ENCODE data around the gene ELAVL3. TPM values are rescaled to one million over a fixed set of nuclear protein-coding genes. Genes with fewer than 3 reads are reported as not detected.
"Not testable (repeated sequence)": the region's sequence is repeated elsewhere in the genome, so short reads cannot be mapped to it uniquely, and the experiment has no call there.

The ELAVL3 gene
- total RNA-seq, 8 experiments from 2014 or later, result 0.22 to 95.6 (median 47.7) TPM

DNA sequence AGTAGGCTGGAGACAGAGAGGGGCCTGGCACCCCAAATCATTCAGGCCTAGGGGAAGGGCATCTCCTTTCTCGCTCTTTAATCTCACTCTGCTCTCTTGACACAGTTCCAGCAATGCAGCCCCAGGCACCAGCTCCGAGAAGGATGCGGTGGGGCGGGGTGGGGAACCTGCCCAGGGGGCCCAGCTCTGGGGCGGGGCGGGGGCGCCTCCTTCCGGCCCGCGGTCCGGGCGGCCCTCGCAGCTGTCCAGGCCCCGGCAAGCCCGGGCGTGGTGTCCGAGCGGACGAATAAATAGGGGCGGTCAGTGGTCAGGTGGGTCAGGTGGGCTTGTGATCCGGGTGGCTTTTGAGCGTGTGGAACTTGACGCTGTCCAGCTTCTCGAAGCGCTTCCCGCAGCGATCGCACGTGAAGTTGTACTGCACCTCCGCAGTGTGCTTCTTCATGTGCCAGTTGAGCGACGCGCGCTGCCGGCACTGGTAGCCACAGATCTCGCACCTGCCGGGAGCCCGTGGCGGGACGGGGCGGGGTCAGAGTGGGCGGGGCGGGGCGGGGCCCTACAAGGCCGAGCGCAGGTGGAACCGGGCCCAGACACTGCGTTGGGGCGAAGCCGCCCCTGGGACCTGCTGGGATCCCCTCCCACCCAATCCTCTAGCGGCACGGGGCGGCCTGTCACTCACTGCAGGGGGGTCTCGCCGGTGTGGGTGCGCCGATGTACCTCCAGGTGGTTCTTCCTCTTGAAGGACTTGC is 2.7 kb upstream of the ELAVL3 start:
- Histone ChIP-seq H3K4me1 (replicated peaks in 1 of 2) (peaks cover 0 to 9% of the 10 kb centered on the region in 2 donors), H3K4me3 (no peak overlapping the region), H3K27ac (no peak overlapping the region)
- WGBS, 10 experiments, result 80 to 100% (median 97%) methylated on average over 1 to 16 of the region's 57 CpGs; no CpG with 5 or more reads in 7 of the 10 experiments
- in situ Hi-C loops (cut with MboI; ENCODE audit: low pct_unique_long_range_greater_than_20kb in 2 of 9, low sequenced_read_pairs in 9 of 9, unreplicated experiment in 9 of 9), result loop anchor here in 3 of 9 experiments (25.0 kb wide), 1 partner anchor 196 kb away; the partner anchor contains the start of gene TSPAN16 (in 3 of the 3)
- no peak for ATAC-seq (replicated peaks in 6 of 8)

DNA sequence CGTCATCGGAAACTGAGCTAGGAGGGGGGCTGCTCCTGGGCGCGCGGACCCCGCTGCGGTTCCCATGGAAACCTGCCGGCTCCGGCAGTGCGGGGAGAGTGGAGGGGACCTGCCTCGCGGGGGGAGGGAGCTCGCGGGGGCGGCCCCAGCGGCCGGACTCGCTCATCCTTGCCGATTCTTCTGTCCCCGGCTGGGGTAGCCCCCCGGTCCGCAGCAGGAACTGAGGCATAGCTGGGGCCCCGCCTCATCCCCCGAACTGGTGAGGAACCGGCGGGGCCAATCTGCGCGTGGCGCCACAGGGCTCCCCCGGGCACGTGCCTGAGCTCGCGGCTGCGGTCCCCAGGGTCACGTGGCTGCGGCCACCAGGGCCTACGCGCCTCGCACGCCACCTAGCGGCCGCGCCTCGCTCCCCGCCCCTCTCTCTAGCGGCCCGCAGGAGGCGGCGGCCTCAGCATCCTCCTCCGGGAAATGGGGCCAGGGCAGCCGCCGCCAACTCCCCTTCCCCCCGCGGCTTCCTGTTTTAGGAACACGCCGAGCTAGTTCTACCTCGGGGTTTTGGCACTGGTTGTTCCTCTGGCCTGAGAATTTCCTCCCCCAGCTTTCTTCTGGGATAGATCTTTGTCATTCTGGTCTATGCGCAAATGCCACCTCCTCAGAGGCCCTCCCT is 1.7 kb upstream of the ELAVL3 start:
- in situ Hi-C loops (cut with MboI; ENCODE audit: low pct_unique_long_range_greater_than_20kb in 2 of 9, low sequenced_read_pairs in 9 of 9, unreplicated experiment in 9 of 9), result loop anchor here in 3 of 9 experiments (25.0 kb wide), 1 partner anchor 195 kb away; the partner anchor contains the start of gene TSPAN16 (in 3 of the 3)
- Histone ChIP-seq H3K27ac (peak overlapping the region; percentile 76 to 79), H3K4me1 (replicated peaks in 1 of 2) (peaks cover 0 to 10% of the 10 kb centered on the region in 2 donors), H3K4me3 (peak overlapping the region; percentile 35 to 98 (median 75))
- peak; percentile 34 to 81 (median 49) for ATAC-seq (replicated peaks in 6 of 8)
- WGBS, 10 experiments, result 0 to 40% (median 0%) methylated on average over 2 to 3 of the region's 58 CpGs; no CpG with 5 or more reads in 7 of the 10 experiments

GRCh38 chr19:11481534-11482383 is 913 bp upstream of the ELAVL3 start:
- H3K27ac ChIP-seq, result peak overlapping the region; percentile 76 to 79
- peaks cover 0 to 10% of the 10 kb centered on the region in 2 donors for H3K4me1 ChIP-seq (replicated peaks in 1 of 2)
- ATAC-seq (replicated peaks in 6 of 8), result peak; percentile 71 to 90 (median 78)
- H3K4me3 ChIP-seq, result peak overlapping the region; percentile 35 to 98 (median 75)
- in situ Hi-C loops (cut with MboI; ENCODE audit: low pct_unique_long_range_greater_than_20kb in 2 of 9, low sequenced_read_pairs in 9 of 9, unreplicated experiment in 9 of 9), result loop anchor here in 3 of 9 experiments (25.0 kb wide), 1 partner anchor 194 kb away; the partner anchor contains the start of gene TSPAN16 (in 3 of the 3)
- WGBS, 10 experiments, result 0 to 65% (median 27%) methylated on average over 1 to 9 of the region's 50 CpGs; no CpG with 5 or more reads in 3 of the 10 experiments

GRCh38 chr19:11479898-11480714 is 740 bp downstream of the ELAVL3 start:
- H3K4me3 ChIP-seq, result peak overlapping the region; percentile 75 to 98 (median 84)
- peak overlapping the region; percentile 86 to 93 for H3K27ac ChIP-seq
- in situ Hi-C loops (cut with MboI; ENCODE audit: low pct_unique_long_range_greater_than_20kb in 2 of 9, low sequenced_read_pairs in 9 of 9, unreplicated experiment in 9 of 9), result loop anchor here in 3 of 9 experiments (25.0 kb wide), 1 partner anchor 193 kb away; the partner anchor contains the start of gene TSPAN16 (in 3 of the 3)
- 0% methylated on average over 2 to 3 of the region's 86 CpGs; no CpG with 5 or more reads in 8 of the 10 experiments for WGBS, 10 experiments
- peaks cover 0 to 10% of the 10 kb centered on the region in 2 donors for H3K4me1 ChIP-seq (replicated peaks in 1 of 2)
- ATAC-seq (replicated peaks in 6 of 8), result peak in 5 of 8 experiments; percentile 0 to 2 (median 1)

DNA sequence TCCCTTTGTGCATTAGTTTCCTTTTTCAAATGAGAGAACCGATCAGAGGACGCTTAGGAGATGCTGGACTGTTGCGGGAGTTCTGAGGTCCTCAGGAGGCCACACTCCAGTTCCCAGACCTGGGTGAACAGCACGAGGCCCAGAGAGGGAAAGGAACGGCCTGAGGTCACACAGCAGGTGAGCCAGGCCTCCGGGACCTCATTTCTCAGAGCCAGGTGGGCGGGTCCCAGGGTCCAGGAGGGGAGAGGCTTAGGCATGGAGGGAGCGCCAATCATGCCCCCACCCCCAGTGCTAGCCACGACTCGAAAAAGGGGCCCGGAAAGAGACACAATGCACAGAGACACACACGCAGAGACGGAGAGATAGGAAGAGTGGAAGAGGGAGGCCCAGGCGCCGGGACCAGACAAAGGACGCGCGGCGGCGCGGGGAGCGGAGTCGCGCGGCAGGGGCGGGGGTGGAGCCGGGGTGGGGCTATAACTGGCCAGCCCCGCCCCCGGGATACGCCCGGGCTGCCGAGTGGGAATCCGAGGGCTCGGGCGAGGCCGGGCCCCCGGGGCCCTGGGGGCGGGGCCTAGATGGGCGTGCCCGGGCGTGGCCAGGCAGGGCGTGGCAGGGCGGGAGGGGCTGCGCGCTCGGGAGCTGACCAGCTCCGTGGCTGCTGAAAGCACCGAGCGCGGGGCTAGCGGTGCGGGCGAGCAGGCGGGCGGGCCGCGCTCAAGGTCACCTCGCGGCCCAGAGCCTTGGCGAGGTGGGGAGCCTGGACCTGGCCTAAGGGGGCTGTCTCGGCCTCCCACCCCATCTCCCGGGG is 1.6 kb downstream of the ELAVL3 start:
- peaks cover 0 to 10% of the 10 kb centered on the region in 2 donors for H3K4me1 ChIP-seq (replicated peaks in 1 of 2)
- in situ Hi-C loops (cut with MboI; ENCODE audit: low pct_unique_long_range_greater_than_20kb in 2 of 9, low sequenced_read_pairs in 9 of 9, unreplicated experiment in 9 of 9), result loop anchor here in 3 of 9 experiments (25.0 kb wide), 1 partner anchor 192 kb away; the partner anchor contains the start of gene TSPAN16 (in 3 of the 3)
- 30 to 80% methylated on average over 1 to 8 of the region's 62 CpGs; no CpG with 5 or more reads in 8 of the 10 experiments for WGBS, 10 experiments
- H3K27ac ChIP-seq, result peak overlapping the region; percentile 86 to 93
- ATAC-seq (replicated peaks in 6 of 8), result peak in 5 of 8 experiments; percentile 30 to 44 (median 43)
- peak overlapping the region; percentile 75 to 98 (median 84) for H3K4me3 ChIP-seq

- 69 to 100% (median 80%) methylated on average over 1 to 7 of the region's 19 CpGs; no CpG with 5 or more reads in 5 of the 10 experiments for WGBS, 10 experiments
- peak overlapping the region; percentile 86 to 93 for H3K27ac ChIP-seq
Observed at GRCh38 chr19:11478167-11479089, 2.4 kb downstream of the ELAVL3 start.

DNA sequence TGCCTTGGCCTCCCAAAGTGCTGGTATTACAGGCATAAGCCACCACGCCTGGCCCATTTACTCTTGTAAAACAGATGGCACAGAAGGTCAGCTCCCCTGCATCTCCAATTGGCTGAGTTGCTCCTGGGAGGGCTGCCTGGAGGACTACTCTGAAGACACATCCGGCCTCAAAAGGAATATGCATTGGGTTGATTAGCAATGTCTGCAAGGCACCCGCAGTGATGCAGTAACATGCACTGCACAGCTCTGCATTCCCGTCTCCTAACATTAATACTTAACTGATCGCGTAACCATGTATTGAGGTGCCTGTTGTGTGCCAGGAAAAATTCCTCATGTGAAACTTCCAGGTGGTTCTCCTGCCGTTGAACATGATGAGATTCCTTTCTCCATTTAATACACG is 5.0 kb downstream of the ELAVL3 start:
- 0 to 100% (median 80%) methylated on average over 1 to 8 of the region's 8 CpGs; no CpG with 5 or more reads in 2 of the 10 experiments for WGBS, 10 experiments
- H3K27ac ChIP-seq, result no peak overlapping the region
- H3K4me3 ChIP-seq, result no peak overlapping the region
- peaks cover 0 to 8% of the 10 kb centered on the region in 2 donors for H3K4me1 ChIP-seq (replicated peaks in 1 of 2)
- in situ Hi-C loops (cut with MboI; ENCODE audit: low pct_unique_long_range_greater_than_20kb in 2 of 9, low sequenced_read_pairs in 9 of 9, unreplicated experiment in 9 of 9), result loop anchor here in 3 of 9 experiments (25.0 kb wide), 1 partner anchor 189 kb away; the partner anchor contains the start of gene TSPAN16 (in 3 of the 3)
- ATAC-seq (replicated peaks in 6 of 8), result peak in 1 of 8 experiments; percentile 14

More at GRCh38 chr19:11478167-11479089, 2.4 kb downstream of the ELAVL3 start:
- ATAC-seq (replicated peaks in 6 of 8), result no peak
- peaks cover 0 to 10% of the 10 kb centered on the region in 2 donors for H3K4me1 ChIP-seq (replicated peaks in 1 of 2)
- peak overlapping the region; percentile 75 to 98 (median 84) for H3K4me3 ChIP-seq
- in situ Hi-C loops (cut with MboI; ENCODE audit: low pct_unique_long_range_greater_than_20kb in 2 of 9, low sequenced_read_pairs in 9 of 9, unreplicated experiment in 9 of 9), result loop anchor here in 3 of 9 experiments (25.0 kb wide), 1 partner anchor 191 kb away; the partner anchor contains the start of gene TSPAN16 (in 3 of the 3)

- H3K27ac ChIP-seq; ATAC-seq (replicated peaks in 6 of 8); H3K4me3 ChIP-seq; H3K4me1 ChIP-seq (replicated peaks in 1 of 2): not testable (repeated sequence)
- WGBS, 10 experiments, result 60 to 100% (median 100%) methylated on average over 1 to 2 of the region's 3 CpGs; no CpG with 5 or more reads in 3 of the 10 experiments
- in situ Hi-C loops (cut with MboI; ENCODE audit: low pct_unique_long_range_greater_than_20kb in 2 of 9, low sequenced_read_pairs in 9 of 9, unreplicated experiment in 9 of 9), result loop anchor here in 3 of 9 experiments (25.0 kb wide), 1 partner anchor 188 kb away; the partner anchor contains the start of gene TSPAN16 (in 3 of the 3)
Observed at GRCh38 chr19:11475343-11475742, 5.5 kb downstream of the ELAVL3 start.

DNA sequence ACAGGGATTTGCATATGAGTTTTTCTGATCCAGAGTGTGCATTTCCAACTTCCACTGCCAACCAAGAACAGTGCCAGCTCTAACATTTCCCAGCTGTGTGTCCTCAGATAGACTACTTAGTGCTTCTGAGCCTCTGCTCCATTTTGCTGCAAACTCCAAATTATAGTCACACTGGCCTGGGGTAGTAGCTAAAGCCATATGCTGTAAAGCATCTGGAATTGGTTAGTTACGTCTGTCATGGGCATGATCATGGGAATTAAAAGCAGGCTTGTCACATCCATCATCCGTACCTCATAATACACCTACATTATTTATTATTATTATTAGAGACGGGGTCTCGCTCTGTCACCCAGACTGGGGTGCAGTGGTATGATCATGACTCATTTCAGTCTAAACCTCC is 7.1 kb downstream of the ELAVL3 start:
- Histone ChIP-seq H3K4me1 (replicated peaks in 1 of 2) (peaks cover 0 to 2% of the 10 kb centered on the region in 2 donors), H3K27ac (no peak overlapping the region), H3K4me3 (no peak overlapping the region)
- in situ Hi-C loops (cut with MboI; ENCODE audit: low pct_unique_long_range_greater_than_20kb in 2 of 9, low sequenced_read_pairs in 9 of 9, unreplicated experiment in 9 of 9), result no loop called here
- 0 to 95% (median 25%) methylated on average over 1 to 3 of the region's 4 CpGs; no CpG with 5 or more reads in 6 of the 10 experiments for WGBS, 10 experiments
- no peak for ATAC-seq (replicated peaks in 6 of 8)
